ENCODE data around the gene ZNF608.

ZNF608 gene, protein sequence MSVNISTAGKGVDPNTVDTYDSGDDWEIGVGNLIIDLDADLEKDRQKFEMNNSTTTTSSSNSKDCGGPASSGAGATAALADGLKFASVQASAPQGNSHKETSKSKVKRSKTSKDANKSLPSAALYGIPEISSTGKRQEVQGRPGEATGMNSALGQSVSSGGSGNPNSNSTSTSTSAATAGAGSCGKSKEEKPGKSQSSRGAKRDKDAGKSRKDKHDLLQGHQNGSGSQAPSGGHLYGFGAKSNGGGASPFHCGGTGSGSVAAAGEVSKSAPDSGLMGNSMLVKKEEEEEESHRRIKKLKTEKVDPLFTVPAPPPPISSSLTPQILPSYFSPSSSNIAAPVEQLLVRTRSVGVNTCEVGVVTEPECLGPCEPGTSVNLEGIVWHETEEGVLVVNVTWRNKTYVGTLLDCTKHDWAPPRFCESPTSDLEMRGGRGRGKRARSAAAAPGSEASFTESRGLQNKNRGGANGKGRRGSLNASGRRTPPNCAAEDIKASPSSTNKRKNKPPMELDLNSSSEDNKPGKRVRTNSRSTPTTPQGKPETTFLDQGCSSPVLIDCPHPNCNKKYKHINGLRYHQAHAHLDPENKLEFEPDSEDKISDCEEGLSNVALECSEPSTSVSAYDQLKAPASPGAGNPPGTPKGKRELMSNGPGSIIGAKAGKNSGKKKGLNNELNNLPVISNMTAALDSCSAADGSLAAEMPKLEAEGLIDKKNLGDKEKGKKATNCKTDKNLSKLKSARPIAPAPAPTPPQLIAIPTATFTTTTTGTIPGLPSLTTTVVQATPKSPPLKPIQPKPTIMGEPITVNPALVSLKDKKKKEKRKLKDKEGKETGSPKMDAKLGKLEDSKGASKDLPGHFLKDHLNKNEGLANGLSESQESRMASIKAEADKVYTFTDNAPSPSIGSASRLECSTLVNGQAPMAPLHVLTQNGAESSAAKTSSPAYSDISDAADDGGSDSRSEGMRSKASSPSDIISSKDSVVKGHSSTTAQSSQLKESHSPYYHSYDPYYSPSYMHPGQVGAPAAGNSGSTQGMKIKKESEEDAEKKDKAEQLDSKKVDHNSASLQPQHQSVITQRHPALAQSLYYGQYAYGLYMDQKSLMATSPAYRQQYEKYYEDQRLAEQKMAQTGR (N-terminal part only)
- total RNA-seq: 1.4 to 5.4 reads per million in 2 donors

DNA sequence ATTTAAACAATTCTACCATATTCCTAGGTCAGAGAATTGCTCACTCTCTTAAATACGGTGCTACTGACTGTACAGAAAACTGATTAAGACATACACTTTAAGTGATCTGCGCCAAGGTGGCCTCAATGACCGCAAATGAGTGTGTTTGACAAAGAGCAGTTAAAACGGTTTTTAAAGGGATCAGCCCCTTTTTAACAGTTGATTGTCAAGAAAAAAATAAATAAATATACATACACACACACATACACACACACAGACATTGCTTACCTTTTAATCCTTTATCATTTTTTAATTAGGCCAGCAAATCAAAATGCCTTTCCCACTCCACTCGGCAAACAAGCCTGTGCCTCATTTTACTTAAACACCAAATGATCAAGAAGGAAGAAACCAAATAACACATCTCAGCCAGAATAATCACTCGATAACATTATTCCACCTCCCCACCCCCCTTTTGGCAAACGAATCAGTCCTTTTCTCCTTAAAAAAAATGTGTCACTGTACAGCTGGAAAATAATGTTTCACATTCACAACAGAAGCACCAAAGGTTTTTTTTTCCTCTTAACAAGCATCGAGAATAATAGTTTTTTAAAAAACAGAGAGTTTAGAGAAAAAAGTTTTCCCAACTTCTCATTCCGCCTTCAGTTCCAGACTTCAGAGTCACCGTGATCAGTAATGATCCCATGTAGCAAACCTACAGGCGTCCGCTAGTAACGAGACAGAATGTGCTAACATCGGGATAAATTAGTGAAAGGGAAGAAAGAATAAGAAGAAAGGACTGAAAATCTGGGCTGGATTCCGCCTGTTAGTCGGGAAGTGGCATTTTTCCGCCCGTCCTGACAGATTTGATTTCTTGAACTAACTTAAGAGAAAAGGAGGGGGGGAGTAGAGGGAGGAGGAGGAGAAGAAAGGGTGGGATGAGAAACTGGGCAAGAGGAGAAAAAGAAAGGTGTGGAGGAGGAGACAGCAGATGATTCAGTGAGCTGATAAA, at the start of gene ZNF608:
TSS of gene ZNF608 (minus strand) at position 712 of the 988 bp plus-strand sequence. CDS start 1,650 bp downstream, outside the sequence.
- no peak for DNase-seq

DNA sequence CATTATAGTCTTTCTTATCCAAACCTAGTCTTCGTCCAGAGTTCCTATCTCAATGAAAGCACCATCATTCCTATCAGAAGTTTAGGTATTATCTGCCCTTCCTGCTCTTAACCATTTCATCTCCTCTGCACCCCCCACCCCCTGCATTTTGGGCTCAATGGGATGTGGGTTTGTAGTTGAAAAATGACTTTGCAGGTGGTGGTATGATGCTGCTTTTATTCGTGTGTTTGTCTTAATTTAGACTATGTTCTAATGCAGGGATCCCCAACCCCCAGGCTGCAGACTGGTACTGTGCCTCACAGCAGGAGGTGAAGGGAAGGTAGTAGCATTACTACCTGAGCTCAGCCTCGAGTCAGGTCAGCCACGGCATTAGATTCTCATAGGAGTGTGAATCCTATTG, 49.4 kb upstream of the ZNF608 start:
- DNase-seq: no peak

DNA sequence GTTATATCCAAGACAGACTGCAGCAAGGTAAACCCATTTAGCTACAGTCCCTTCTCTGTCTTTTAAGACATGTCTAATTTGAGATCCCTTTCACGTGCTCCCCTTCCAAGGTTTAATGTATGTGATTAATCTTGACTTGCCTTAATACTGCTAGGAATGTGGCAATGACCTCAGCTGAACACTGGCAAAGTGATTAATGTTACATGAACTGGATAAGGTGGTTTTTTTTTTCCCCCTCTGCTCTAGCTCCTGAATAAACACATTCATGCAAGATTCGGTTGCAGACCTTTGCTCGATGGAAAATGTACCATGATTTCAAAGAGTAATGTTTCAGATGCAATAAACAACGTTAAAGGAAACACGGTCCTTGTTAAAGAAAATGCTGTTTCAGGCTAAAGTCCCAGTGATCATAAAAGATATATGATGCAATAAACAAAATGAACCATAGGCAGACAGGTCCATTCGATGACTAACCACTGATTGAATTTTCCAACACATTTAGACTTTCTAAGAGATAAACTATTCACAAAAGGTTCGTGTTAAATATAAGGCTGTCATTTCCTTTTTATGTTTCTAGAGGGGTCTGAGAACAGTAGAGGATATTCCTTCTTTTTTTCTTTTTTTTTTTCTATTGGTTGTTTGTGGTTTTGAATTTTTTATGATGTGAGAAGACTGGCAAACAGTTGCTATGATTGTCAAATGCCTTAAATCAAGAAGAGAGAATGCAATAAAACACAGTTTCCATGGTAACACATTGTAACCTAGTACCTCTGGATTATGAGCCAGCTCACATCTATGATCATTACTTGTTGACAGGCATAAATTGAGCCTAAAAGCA, 44.7 kb upstream of the ZNF608 start:
- no peak for DNase-seq

DNA sequence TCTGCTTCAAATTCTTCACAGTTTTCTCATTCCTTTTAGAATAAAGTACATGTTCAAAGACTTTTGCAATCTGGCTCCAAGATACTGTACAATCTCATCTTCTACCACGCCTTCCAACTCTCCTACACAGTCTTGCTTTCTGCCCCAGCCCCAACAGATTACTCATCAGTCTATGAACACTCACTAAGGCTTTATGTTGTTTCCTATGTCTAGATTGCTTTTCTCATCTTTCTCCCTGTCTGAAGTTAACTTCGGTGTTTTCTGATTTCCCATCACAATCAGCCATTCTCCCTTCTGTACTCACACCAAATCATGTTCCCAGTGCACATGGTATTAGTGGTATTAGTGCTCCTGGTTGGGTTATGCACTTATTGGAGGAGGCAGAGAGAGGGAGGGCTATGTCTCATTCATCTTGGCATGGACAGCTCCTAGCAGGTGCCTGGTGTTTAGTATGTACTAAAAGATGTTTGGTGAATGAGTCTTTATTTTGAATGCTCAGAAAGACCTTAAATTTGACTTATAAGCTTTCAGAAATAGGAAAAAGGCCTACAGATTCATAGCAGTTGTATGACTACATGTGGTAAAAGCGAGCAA, 44.0 kb upstream of the ZNF608 start:
- DNase-seq: no peak

DNA sequence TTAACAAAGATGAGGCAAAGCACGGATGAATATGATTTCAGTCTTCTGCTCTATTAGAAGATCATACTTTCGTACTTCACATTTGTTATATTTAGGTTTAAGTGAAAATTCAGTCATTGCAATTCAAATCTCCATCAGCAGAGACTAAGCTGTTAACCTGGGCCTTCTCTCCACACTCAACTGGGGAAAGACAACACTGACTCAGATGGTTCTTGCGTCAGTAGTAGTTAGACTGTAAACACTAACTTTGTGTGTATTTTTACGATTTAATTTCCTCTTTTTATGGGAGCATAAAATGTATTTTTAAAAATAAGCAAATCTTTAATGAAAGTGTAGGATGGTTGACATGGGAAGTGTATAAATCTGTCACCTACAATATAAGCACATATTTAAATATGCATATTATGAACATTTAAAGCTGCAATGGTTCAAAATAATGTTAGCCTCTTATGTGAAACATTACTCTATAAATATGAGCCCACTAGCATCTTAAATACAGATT, 42.7 kb upstream of the ZNF608 start:
- DNase-seq: no peak

DNA sequence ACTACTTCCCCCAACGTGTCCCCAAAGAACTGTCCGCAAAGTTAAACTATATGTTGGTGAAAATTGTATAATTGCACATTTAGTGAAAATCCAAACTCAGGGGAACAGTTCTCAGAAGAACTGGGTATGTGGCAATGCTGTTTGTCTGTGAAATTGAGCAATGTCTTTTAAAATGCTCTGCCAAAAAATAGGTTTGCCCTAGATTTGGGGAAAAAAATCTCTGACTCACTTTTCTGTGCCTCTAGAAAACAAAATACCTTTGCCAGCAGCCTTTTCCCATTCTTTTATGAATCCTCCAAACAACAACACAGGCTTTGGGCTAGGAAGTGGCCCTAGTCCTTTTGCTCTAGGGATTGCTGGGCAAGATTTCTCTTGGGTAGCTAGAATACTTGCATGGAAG, 37.4 kb upstream of the ZNF608 start:
- no peak for DNase-seq

DNA sequence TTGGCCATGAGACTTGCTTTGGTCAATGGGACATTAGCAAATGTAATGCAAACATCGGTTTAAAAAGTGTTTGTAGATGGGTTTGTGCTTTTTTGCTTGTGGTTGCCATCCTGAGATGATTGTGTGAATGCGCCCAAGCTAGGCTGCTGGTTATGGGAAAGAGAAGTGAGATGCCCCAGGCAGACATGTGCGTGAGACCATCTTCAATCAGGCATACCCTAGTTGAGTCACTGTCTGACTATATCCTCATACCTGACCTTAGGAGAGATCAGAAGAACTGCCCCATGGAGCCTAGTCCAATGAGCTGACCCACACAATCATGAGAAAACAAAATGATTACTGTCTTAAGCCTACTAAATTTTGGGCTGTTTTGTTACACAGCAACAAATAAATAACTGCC, 36.8 kb upstream of the ZNF608 start:
- no peak for DNase-seq

DNA sequence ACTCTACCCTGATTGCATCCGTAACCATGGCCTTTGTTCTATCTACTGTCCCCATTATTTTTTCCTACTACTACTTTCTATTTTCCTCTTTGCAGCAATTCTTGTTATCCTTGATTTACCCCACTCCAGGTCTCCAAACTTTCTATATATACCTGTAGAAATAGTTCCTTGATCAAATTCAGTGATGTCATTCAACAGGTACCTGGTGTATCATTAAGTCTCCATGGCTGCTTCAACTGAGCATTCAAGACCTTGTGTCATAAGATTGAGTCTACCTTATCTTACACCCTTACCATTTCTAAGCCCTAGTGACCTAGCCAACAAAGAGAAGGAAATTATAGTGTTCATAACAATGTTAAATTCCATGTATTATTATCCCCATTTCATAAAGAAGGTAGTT, 35.8 kb upstream of the ZNF608 start:
- no peak for DNase-seq

DNA sequence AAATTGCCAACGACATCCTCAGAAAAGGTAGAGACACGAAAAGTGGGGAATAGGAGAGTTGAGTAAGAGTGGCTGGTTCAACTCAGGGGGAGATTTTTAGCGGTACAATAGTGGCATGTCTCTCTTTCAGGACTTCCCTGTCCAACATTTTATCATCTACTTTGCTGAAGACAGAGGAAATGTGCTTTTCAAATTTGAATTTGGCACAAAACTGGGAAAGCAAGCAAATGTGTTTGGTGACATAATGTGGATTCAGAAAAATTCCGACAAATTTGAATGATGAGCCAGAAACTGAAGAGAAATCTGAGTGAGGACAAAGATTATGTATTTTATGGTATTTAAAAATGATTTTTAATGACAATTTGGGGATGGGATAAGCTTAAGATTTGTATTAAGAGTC, 33.6 kb upstream of the ZNF608 start:
- no peak for DNase-seq

DNA sequence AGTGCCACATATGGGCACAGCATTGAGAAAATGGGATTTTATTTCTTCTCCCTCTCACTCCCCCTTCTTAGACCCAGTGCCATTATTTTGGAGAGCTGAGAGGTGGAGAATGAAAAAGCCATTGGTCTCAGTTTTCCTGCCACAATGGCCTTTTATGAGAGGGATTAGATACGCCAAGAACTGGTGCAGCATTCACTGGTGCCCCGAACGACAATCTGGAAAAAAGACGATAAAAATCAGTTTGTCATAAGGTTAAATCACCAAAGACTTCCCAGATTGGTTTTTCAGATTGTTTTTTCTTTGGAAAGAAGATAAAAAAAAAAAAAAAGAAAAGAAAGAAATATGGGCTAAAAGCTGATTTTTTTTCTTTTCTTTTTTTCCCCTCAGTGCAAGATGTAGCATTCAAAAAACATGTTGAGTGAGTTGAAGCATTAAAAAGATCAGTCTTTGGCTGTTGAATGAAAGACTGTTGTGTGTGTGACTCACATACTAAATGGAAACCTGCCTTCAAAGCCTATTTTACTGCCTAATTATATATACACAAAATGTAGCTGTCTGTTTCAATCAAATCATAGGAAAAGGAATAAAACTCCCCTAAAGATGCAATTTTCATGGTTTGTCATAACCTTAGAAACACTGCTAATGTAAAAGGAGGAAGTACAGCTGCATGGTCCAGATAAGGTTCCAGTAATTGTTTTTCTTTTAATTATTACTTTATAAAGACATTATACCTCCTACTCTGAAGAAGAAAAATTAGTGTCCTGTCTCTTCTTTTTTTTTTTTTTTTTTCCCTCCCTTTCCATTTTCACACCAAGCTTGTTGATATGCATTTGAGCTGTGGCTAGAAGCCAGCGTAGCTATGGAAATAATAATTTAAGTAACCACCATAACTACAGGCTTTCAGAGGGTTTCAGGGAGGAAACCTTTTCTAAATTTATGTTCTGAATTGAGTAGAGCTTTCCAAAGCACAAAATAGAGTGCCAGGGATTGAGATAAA, 27.2 kb upstream of the ZNF608 start:
- DNase-seq: no peak

DNA sequence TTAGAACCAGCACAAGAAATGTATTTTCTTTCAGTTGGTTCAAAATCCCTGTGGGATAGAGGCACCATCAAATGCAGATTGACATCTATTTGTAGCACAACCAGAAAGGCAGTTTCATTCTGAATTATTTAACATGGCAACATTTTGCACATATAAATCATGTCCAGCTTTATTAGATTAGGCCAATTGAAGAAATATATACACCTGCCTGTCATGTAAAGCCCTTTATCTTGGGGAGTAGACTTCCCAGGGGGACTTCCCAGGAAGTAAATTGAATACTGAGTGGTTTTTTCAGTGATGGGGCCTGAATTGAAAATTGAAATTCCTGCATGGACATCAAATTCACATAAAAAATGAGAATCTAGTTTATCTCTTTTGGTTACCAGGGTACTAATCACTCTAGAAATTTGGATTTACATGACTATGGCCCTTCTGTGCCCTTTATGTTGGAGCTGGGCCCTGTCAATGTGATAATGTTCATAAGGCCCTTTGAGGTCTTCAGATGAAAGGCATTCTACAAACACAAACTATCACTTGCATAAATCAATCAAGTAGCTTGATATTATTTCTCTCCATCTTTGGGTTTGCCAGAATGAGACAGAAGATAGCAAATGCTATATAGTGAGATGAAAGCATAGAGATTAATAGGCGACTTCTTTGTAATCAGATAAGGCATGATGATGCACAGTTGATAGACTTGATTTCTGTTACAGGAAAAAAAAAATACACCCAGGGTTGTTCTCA, 26.2 kb upstream of the ZNF608 start:
- no peak for DNase-seq

DNA sequence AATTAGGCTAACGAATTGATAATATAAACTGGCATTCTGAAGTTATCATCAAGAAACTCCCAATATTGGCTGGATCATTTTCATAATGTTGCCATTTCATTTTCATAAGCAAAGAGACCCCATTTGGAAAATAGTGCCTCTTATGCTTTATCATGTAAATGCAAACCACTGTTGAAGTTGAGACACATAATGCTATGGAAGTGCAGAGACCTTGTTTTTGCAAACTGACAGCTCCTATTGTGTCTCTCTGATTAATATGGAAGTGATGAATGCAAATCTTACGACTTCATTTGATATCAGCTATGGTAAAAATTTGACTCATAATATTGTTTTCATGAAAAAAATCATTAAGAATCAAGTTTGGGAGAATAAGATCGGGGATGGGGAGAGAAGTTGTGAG, 25.3 kb upstream of the ZNF608 start:
- no peak for DNase-seq

DNA sequence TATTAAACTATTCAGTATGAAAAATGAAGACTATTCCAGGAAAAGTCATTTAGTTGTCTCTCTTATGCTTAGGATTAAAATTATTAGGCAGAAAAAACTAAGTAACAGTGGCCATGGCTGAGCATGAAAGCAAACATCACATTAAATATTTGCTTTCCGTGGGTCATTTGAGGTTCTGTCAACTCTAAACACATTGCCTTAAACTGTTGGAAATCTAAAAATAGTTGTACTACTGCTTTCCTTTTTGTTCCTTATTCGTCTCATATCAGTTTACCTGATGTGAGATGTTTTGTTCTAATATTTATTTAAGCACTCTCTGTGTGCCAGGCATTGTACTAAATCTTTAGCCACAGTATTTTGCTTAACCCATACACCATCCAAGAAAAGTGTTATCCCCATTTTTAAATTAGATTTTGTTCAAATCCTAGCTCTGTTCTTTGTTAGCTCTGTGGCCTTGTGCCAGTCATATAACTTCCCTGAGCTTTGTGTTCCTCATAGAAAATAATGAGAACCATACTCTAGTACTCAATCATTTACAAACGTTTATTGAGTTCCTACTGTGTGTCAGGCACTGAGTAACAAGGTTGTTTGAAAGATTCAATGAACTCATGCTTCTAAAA, 18.7 kb upstream of the ZNF608 start:
- no peak for DNase-seq

DNA sequence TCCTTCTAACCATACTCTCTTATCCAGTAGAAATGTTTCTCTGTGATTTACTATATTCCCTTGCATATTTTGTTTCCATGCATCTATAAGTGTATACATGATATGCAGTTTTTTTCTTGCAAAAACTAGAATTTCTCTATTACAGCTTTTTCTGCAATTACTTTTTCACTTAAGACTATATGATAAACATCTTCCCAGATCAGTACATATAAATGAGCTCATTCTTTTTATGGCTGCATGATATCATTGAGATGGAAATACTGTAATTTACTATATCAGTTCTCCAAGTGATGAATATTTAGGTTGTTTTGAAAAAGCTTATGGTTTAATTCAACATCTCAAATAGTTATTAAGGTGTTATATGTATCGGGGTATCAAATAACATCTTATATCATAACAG, 18.1 kb upstream of the ZNF608 start:
- no peak for DNase-seq

DNA sequence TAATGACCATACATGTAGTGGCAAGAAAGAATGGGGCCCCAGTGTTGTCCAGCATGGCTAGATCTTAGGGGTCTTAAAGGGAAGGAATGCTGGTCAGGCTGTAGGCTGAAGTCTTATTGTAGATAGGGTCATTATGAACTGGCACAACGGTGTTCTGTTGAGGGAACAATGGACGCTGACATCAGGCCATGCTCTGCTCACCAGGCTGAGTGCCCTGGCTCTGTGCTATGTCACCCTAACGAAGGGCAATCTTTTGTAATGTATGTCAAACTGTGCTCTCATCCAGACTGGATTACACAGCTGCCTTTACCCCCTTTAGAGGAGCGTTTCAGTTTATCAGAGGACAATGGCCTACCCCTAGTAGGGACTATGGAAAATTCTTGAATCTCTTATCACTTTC, 14.6 kb upstream of the ZNF608 start:
- DNase-seq: no peak

DNA sequence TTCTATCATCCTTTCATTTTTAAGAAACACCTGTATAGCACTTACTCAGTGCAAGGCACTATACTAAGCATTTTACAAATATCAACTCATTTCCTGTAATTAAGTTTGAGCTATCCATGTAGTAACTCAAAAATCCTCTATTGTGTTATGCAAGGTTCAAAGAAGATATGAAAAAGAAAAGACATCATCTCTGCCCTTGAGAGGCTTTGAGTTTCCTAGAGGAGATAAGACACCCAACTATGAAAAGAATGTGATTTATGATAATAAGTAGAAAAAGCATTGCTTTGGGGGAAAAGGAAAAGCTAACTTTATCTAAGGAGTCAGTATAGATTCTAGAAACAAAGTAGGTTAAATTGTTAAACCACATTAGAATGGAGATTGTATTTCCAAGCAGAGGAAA, 14.2 kb upstream of the ZNF608 start:
- no peak for DNase-seq

DNA sequence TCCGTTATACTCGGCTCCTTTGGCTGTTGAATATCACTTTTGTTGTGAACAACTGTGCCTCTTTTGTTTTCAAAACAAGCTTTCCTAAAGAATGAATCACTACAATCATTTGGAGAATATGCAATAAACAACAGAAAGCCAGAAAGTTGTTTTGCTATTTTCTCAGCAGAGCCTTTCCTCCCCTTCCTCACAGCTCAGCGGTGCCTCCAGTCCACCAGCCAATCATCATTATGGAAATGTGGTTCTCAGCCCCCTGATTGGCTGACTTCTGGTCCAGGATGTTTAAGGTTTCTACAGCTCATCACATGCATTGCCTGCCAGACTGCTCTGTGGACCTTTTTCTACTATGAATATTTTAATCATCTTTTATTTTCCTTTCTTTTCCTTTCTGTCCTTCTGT, 9.1 kb upstream of the ZNF608 start:
- no peak for DNase-seq

DNA sequence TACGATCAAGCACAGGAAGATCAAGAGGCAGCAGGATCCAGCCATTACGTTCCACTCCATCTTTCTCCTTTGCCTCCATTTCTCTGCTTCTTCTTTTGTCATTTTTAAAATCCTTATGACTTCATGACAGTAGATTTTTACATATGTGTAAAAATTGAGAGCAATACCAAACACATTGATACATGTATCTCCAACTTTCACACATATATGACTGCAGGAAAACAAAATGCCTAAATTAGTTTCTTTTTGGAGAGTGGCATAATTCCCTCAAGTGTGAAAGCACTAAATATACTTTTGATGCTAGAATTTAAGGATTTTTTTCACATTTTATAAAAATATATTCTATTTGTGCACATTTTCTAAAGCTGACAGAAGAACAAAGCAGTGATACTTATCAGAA, 8.6 kb upstream of the ZNF608 start:
- no peak for DNase-seq
